Loucy (cell line): ENCODE data around the gene DCST1.

ENCODE experiments used
- H2AFZ ChIP-seq: fragments of 200-600 bp; sonication (generic); 2 replicates; pipeline ENCODE4 v1.6.0; 2016; ENCODE audit warnings: antibody characterized with exemption, mild to moderate bottlenecking, low read length, moderate library complexity
- H3F3A ChIP-seq: fragments of 200-600 bp; 2 replicates; pipeline ENCODE4 v1.6.0; 2016; ENCODE audit warnings: antibody characterized with exemption, low read depth, mild to moderate bottlenecking
- H3K27me3 ChIP-seq: fragments of 200-600 bp; sonication (generic); 2 replicates; pipeline ENCODE4 v1.6.1; 2014; ENCODE audit warnings: low read length, mild to moderate bottlenecking; ENCODE audit not compliant: insufficient read depth, poor library complexity, severe bottlenecking
- H3K36me3 ChIP-seq: fragments of 200-600 bp; sonication (generic); 2 replicates; pipeline ENCODE4 v1.6.1; 2016; ENCODE audit warnings: low read length; ENCODE audit not compliant: insufficient read depth
- H3K4me1 ChIP-seq: fragments of 200-600 bp; sonication (generic); 2 replicates; pipeline ENCODE4 v1.5.1; 2014; ENCODE audit warnings: low read length, mild to moderate bottlenecking; ENCODE audit not compliant: insufficient read depth, poor library complexity, severe bottlenecking
- H3K4me2 ChIP-seq: fragments of 200-600 bp; sonication (generic); 2 replicates; pipeline ENCODE4 v1.6.0; 2014; ENCODE audit warnings: antibody characterized with exemption, low read length, low read depth, mild to moderate bottlenecking; ENCODE audit not compliant: poor library complexity, severe bottlenecking
- H3K4me3 ChIP-seq: fragments of 200-600 bp; sonication (generic); 2 replicates; pipeline ENCODE4 v1.5.1; 2014; ENCODE audit warnings: low read length, mild to moderate bottlenecking, mixed read lengths; ENCODE audit not compliant: poor library complexity, severe bottlenecking
- H3K79me2 ChIP-seq: fragments of 200-600 bp; sonication (generic); 2 replicates; pipeline ENCODE4 v1.6.1; 2014; ENCODE audit warnings: low read length; ENCODE audit not compliant: insufficient read depth
- H3K9ac ChIP-seq: fragments of 200-600 bp; sonication (generic); 2 replicates; pipeline ENCODE4 v1.6.0; 2014; ENCODE audit warnings: mild to moderate bottlenecking, low read depth, low read length, moderate library complexity; ENCODE audit not compliant: poor library complexity, severe bottlenecking
- H3K9me2 ChIP-seq: fragments of 200-600 bp; sonication (generic); replicated peaks from 2 replicates; pipeline ENCODE4 v1.6.1; 2016; ENCODE audit warnings: low read depth, low read length, mixed read lengths
- H3K9me3 ChIP-seq: fragments of 200-600 bp; sonication (generic); 2 replicates; pipeline ENCODE4 v1.6.1; 2014; ENCODE audit warnings: mild to moderate bottlenecking, antibody characterized with exemption, low read length, low read depth; ENCODE audit not compliant: insufficient read depth
- H4K20me1 ChIP-seq: fragments of 200-600 bp; sonication (generic); 2 replicates; pipeline ENCODE4 v1.6.0; 2014; ENCODE audit warnings: antibody characterized with exemption, low read length, mild to moderate bottlenecking; ENCODE audit not compliant: insufficient read depth, poor library complexity, severe bottlenecking
- CTCF ChIP-seq: fragments of 200-600 bp; sonication (generic); conservative IDR thresholded peaks from 2 replicates; pipeline ENCODE4 v1.5.1; 2014; ENCODE audit warnings: mild to moderate bottlenecking, antibody characterized with exemption, low read length
- EZH2phosphoT487 ChIP-seq: fragments of 200-600 bp; IDR thresholded peaks from 2 replicates; pipeline ENCODE4 v1.6.1; 2018; ENCODE audit warnings: antibody characterized with exemption, mild to moderate bottlenecking, moderate library complexity, borderline replicate concordance

DCST1 gene

GRCh38 chr1:155000411-155000725, 33.3 kb upstream of the DCST1 start:
- H3K9ac ChIP-seq, result peak overlapping the region; percentile 81
- H3K27me3 ChIP-seq, result no peaks in the 10 kb centered on the region
- H3K9me3 ChIP-seq, result no peaks in the 10 kb centered on the region
- H3K4me3 ChIP-seq, result peak overlapping the region; percentile 81
- H3K4me2 ChIP-seq, result peak overlapping the region; percentile 92
- no peak for TF ChIP-seq CTCF
- TF ChIP-seq EZH2phosphoT487, result no peak
- no peaks in the 10 kb centered on the region for H3K9me2 ChIP-seq
- no peaks in the 10 kb centered on the region for H3K36me3 ChIP-seq
- H4K20me1 ChIP-seq, result no peaks in the 10 kb centered on the region
- H3F3A ChIP-seq, result peaks cover 21% of the 10 kb centered on the region
- peaks cover 35% of the 10 kb centered on the region for H3K4me1 ChIP-seq
- H2AFZ ChIP-seq, result no peak overlapping the region
- H3K79me2 ChIP-seq, result no peaks in the 10 kb centered on the region

- peak overlapping the region; percentile 81 for H3K9ac ChIP-seq
- H3K4me1 ChIP-seq, result peaks cover 40% of the 10 kb centered on the region
- no peaks in the 10 kb centered on the region for H3K9me2 ChIP-seq
- H3K9me3 ChIP-seq, result no peaks in the 10 kb centered on the region
- H3K4me3 ChIP-seq, result peak overlapping the region; percentile 76
- H3K36me3 ChIP-seq, result no peaks in the 10 kb centered on the region
- no peaks in the 10 kb centered on the region for H3K27me3 ChIP-seq
- H3K4me2 ChIP-seq, result peak overlapping the region; percentile 92
- peak overlapping the region; percentile 80 for H2AFZ ChIP-seq
- peaks cover 19% of the 10 kb centered on the region for H3F3A ChIP-seq
- TF ChIP-seq CTCF, result no peak
- TF ChIP-seq EZH2phosphoT487, result no peak
- H4K20me1 ChIP-seq, result no peaks in the 10 kb centered on the region
- no peaks in the 10 kb centered on the region for H3K79me2 ChIP-seq
Observed at GRCh38 chr1:155000726-155001424, 32.7 kb upstream of the DCST1 start.

- Histone ChIP-seq H3K9ac (peak overlapping the region; percentile 81), H3K27me3 (no peaks in the 10 kb centered on the region), H3K36me3 (no peaks in the 10 kb centered on the region), H3K4me3 (peak overlapping the region; percentile 76), H3K4me1 (peaks cover 44% of the 10 kb centered on the region), H2AFZ (peak overlapping the region; percentile 80), H3F3A (peaks cover 15% of the 10 kb centered on the region), H3K79me2 (no peaks in the 10 kb centered on the region), H3K9me3 (no peaks in the 10 kb centered on the region), H3K9me2 (no peaks in the 10 kb centered on the region), H3K4me2 (peak overlapping the region; percentile 92), H4K20me1 (no peaks in the 10 kb centered on the region)
- TF ChIP-seq EZH2phosphoT487 (no peak), CTCF (no peak)
Observed at GRCh38 chr1:155001425-155001674, 32.3 kb upstream of the DCST1 start.
